NCI-H1436 treated with DMSO at 0.1 percent for 48 hours (cell line): Measurements from ENCODE around the gene SIRT7.
A peak's percentile ranks its signal among the peaks of the same experiment; 100 is the strongest.
"Not testable (repeated sequence)": the region's sequence is repeated elsewhere in the genome, so short reads cannot be mapped to it uniquely, and the experiment has no call there.

Experiments used
- DNase-seq: peaks from one replicate; lab custom pipeline; 2025; lab: John Stamatoyannopoulos, UW

Gene SIRT7

DNA sequence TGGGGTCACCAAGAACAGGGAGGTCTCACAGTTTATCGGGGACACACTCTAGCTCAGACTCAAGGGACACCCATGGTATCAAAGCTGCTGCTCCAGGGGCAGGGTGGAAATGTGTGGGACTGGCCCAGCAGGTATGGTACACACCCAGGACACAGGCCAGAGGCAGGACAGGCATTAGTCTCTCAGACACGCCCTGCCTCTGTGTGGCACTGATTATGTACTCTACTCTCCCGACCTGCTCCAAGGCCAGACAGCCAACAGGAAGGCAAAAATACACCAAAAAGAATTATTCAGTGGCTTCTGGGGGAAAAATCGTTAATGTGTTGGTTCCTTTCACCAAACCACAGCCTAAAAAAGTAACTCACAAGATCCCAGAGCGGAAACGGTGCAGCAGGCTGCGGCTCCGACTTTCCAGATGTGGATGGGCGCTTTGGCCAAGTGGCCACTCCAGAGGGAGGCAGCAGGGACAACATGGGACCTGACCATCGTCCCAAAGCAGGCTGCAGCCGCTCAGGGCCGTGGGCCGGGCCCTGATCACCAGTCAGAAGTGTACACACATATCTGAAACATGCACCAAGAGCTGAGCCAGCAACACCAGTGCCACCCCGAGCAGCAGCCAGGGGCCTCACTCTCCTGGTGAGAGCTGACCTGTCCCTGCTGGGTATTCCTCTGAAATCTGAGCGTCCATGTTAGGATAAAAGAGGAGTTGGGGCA is 1.0 kb upstream of the SIRT7 start:
- no peak for DNase-seq

DNA sequence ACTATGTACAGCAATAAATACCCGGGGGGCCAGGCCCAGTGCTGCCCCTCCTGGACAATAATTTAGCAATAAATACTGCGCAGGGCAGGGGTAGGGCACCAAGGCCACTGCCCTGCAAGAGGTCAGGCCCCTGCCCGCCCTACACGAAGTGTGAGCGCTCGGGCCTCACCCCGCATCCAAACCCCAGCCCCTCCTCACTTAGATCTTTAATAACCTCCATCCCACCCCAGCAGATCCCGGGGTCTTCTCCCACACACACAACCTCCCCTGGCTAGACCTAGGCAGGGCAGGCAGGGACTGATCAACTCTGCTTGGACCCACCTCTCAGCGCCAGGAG is 325 bp upstream of the SIRT7 start:
- not testable (repeated sequence) for DNase-seq

DNA sequence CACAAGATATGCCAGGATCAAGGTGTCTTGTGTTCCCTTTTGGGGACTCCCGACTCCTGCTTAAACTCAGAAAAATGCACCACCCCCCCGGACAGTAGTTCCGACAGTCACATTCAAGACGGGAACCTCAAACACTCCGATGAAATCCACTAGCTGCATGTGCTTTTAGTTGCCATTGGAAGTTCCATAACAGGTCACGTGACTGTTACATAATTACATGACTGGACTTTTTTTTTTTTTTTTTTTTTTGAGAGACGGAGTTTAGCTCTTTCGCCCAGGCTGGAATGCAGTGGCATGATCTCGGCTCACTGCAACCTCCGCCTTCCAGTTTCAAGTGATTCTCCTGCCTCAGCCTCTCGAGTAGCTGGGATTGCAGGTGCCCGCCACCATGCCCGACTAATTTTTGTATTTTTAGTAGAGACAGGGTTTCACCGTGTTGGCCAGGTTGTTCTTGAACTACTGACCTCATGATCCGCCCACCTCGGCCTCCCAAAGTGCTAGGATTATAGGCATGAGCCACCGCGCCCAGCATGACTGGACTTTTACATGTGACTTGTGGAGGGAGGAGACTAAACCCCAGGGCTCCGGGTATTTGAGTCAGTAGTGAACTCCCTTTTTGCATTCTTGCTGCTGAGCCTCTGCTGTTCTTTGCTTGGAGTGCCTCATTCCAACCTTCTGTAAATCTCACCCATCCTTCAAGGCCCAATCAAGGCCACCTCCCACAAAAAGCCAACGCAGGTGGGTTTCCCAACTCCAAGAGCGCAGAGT is 1.6 kb downstream of the SIRT7 start:
- no peak for DNase-seq

DNA sequence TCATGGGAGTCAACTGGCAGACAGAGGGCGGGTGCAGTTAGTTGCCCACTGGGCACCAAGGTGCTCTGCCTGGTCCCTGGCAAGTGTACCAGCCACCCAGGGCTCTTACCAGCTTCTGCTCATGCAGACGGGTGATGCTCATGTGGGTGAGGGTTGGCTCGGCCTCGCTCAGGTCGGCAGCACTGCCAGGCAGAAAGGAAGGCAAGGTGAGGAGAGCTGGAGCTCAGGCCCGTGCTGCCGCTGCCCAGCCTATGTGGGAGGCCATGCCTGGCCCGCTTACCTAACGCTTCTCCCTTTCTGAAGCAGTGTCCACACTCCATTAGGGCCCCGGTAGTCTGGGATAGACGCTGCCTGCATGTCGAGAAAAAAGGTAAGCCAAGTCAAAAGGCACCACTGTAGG is 2.6 kb downstream of the SIRT7 start:
- DNase-seq, result no peak

DNA sequence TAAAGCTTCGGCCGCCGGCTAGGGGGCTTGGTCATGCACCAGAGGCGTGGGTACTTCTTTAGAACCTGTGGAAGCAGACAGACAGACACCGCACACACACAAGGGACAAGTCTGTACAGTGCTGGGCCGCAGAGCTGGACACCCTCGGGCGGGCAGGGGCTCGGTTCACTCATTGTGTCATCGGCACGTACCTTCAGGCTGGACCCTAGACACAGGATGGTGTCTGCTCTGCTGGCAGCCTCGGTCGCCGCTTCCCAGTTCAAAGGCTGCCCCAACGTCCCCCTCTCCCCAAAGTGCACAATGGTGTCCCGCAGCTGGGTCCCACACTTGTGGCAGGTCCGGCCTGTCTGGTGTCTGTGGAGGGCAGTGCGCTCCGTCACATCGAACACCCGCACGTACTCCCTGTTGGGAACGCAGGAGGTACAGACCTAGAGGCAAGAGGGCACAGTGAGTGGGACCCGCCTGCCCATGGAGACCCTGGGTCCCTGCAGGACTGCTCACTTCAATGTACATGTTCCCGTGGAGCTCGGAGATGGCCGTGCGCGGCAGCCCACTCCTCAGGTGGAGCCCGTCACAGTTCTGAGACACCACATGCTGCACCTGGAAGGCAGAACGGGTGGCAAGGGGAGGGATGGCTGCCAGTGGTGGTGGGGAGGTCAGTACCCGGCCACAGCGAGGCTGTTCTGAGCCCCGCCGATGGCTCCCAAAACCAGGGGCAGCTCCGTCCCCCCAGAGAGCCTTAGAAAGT is 3.7 kb downstream of the SIRT7 start:
- no peak for DNase-seq

DNA sequence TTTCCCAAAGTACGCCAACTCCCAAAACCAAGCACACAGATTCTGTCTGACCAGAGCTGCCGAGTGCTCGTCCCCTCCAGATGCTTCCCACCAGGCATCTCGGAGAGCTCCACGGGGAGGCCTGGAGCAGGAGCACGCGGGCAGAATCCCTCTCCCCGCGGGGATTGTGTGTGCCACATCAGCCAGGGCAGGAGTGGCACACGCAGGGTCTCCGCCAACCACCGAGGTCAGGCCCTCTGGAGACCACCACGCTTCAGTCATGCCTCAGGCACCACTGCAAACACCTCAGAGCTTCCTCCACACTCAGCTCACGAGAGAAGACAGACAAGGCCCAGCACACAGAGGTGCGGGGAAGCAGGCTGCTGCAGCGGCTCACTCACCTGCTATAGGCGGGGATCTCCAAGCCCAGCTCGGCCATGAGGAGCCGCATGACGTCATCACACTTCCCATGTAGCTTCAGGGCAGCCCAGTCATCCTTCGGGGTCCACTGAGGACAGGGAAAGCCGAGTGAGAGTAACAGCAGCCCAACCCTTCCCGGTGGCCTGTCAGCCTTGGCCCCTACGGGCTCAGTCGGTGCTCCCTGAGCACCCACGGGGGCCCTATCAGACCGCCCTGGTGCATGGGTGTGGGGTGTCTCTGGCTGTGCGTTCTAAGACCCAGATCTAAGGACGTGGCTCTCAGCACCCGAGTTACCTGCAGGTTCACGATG is 4.4 kb downstream of the SIRT7 start:
- no peak for DNase-seq

DNA sequence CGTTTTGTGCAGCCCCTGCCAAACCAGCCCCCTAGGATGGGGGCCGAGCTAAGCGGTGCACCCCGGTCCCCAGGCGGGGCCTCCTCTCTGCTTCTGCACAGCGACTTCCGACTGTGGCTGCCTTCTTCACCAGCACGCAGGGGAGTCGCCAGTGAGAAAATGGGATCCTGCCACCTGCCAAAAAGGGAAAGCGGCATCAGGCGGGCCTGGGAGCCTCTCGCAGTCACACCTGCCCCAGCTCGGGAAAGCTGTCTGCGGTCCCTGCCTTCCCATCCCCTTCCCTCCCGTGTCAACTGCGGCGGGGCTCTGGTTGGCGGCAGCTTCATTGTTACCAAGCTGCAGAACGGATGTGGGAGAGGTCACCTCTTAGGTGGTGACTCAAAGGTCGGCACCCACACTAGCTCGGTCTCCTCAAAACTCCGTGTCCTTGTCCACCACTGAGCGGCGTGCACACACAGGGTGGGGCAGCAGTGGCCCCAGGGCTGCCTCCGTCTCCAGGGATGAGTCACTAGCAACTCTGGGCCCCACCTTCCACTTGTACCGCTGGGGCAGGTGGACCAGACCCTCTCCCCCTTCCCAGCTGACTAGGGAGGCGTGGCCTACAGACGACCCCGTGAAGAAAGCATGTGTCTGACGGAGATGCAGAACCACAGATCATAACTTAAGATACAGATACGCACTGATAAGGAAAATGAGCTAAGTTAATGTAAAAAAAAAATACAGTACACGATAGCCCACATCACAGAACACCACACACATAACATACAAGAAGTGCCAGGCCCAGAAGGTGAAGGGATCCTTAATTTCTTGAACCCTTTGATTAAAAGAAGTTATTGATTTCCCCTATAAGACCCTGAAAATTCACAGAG is 5.3 kb downstream of the SIRT7 start:
- no peak for DNase-seq

DNA sequence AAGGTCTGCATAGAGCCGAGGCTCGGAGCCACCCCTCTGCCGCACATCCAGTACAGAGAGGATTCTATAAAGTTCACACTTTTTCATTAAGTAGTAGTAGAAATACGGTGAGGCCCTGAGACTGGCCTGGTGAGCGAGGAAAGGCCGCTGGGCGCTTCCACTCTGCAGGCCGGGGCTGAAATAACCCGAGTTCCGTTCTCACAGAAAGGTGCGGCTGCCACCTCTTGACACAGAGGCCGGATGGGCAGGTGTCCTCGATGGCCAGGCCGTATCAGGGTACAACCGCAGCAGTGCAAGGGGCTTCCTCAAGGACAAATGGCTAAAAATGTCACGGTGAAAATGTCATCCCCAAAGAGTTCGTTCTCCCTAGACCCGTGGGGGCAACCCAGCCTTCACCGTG is 6.0 kb downstream of the SIRT7 start:
- no peak for DNase-seq

DNA sequence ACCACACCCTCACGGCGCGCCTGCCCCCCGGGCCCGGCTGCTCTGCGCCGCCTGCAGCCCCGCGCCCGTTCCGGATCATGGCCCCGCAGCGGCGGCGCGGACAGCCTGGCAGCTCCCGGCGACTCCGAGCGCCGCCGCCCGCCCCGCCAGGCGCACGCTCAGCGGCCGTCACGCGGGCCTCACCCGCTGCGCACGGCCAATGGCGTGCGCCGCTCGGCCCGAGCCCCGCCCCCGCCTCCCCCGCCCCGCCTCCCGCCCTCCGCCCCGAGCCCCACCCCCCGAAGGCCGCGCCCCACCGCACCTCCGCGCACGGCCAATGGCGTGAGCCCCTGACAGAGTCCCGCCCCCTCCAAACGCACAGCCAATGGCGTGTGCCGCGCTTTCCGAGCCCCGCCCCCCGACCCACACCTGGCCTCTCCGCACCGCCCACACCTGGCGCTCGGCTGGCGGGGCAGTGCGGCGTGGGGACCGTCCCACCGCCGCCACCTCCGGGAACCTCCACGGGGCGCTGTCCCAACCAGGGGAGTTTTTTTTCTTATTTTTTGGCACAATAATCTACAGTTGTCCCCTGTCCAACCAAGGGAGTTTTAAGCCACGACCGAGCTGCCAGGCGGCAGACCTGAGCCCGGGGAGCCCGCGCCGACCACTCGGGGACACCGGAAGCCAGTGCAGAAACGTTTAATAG is 6.6 kb downstream of the SIRT7 start, which contains the start of gene PCYT2:
PCYT2 (minus strand) TSS at position 123 of the 685 bp plus-strand sequence; CDS start at position 79, 44 bp downstream.
- DNase-seq, result peak; percentile 57

DNA sequence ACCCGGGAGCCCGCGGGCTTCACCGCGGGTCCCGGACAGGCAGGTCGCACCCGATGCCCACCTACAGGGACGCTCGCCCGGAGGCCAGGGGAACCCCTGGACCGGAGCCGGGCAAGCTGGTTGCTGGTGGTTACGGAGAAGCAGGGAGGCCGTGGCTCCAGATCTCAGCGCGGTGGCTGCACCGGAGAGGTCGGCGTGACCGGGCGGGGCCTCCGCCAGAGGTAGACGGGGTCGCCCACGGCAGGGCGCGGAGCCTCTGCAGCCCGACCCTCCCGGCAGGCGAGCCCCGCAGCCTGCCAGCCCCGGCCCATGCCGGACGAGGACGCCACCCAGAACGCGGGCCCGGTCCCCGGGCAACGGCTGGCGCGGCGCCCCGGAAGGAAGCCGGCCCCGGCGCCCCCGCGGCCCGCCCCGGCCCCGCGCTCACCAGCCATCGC is 7.1 kb downstream of the SIRT7 start:
- no peak for DNase-seq

DNA sequence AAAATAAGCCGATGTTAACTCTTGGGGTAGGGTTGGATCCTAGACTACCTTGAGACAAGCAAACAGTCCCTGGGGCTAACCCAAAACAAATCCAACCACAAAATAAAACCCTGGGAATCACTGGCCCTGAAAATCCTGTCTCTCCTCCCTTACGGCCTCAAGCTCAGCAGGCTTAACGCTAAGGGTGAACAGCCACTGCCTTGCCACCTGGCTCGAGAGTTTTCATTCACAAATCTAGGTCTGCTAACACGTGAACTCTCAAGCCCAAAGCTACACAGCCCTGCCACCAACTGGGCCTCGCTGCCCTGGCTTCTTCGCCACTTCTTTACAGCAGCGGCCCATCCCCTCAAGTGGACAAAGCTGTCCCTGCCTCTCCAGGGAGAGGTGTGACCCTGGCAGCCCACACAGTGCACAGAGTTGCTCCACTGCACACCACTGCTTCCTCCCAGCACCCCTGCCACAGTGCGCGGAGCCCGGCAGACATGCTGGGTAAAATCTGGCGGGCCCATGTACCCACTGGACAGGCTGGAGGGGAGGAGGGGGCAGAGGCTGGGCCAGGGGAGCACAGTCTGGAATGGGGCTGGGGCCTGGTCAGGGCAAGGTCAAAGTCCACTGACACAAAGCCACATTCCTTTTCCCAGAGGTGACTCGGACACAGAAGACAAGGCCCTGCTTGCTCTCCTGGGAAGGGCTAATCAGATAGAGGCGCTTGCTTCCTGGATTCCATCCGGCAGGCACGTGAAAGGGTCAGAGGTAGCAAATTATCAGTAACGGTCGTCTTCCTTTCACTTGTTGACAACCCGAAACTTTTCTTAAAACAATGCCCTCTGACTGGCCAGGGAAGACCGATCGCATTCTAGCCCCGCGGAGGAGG is 7.8 kb downstream of the SIRT7 start:
- no peak for DNase-seq

DNA sequence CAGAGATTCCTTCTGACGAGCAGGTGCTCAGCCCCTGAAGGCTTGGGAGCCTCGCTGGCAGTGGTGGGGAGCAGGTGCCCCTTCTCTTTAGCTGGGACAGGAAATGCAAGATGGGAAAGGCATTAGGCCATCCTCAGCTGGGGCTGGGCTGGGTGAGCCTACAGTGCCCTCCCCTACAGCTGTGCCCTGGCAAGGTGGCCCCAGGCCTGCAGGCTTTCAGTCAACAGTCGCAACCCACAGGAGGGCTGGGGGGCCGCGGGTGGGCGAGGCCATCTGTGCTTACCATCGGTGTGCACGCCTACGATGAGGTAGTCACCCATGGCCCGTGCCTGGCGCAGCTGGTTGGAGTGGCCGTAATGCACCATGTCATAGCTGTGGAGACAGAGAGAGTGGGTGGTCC is 8.7 kb downstream of the SIRT7 start:
- DNase-seq, result no peak

DNA sequence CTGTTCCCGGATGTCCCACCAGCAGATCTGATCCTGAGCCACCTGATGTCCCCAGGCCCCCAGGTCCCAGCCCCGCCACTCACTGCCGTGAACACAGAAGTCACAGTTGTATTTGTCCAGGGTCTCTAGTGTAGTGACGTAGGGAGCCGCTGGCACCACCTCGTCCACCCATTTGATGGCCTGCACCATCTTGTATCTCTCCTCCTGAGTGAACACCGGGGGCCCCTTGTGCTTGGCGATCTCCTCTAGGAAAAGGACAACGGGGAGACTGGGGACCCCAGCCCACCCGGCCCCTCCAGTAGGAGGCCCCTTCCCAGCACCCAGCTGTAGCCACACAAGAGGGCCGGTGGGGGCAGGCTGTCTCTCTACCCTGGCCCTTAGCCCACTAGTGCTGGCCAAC is 9.2 kb downstream of the SIRT7 start:
- DNase-seq, result no peak

DNA sequence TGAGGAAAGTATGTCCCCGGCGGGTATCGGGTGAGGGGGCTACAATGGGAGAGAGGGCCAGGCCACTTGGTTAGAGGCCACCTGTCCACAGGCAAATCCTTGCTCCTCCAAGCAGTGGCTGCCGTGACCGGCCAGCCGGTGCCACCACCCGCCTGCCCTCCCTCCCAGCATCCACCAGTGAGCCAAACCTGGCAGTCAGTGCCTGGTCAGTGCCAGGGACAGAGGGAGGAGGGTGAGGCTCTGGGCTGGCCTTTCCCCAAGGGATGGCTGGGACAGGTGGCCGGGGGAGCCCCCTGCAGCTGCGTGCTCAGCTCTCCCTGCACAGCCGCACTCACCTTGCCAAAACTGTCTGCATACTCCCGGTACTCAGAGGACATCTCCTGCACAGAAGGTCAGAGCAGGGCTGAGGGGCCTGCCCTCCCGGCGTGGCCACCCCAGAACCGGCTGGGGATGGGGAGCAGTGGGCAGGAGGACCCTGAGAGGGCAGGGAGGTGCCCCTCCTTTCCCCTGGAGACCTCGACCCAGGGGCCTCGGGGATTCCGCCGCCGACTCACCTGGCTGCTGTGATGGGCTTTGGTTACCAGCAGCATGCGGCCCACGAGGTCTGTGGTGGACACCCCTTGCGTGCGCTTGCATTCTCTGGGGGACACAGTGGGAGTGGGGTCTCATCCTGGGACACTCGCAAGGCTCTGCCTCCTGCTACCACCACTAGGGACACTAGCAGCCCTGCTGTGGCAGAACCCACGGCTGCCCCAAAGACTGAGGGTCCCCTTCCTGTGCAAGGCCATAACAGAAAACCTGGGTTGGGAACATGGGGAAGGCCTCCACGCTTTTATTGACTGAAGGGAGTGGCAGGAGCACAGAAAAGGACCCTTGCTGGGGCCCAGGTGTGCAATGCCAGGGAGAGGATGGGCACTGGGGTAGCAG is 10.5 kb downstream of the SIRT7 start:
- no peak for DNase-seq

DNA sequence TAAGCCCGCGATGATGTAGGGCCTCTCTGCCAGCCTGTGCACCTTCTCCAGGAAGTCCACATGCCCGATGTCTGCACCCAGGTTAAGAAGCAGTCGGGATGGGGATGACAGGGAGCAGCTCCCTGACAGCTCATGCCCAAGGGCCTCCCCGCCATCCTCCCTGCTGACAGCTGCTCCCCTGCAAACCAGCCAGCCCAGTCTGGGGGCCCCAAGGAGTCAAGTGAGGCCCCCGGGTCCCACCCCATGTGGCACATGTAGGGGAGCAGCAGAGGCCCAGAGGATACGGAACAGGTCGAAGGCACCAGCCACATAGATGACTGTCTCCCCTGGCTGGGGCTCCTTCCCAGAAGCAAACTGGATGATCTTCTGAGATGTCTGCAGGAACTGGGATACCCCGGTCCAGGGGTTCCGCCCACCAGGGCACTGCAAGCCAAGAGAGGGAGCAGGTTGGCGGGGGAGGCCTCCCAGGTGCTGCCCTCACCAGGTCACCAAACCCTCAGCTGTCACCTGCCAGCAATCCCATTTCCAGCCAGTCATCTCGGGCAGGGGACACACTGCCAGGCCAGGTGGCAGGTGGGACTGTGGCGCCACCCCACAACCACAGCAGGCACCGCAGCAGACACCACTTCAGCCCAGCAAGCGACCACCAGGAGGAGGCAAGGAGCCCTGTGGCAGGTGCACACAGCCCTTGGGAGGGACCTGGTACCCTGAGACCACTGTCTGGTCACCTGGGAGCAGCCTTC is 11.3 kb downstream of the SIRT7 start:
- DNase-seq, result no peak

DNA sequence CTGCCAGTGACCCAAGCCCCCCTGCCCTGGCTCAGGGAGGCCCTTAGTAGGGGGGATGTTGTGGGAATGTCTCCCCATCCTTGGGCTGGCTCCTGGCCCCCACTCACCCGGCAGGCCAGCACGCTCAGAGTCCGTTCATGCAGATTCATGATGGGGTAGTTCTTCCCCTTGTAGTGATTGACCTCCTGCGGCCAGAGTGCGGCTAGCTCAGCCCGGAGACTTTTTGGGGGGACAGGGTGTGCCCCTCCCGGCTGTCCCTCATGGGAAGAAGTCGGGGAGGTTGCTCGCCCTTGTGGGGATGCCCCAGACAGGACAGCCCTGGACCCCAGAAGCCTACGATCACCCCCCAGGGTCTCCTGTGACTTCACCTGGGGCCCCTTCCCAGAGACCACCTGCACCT is 12.0 kb downstream of the SIRT7 start:
- no peak for DNase-seq

DNA sequence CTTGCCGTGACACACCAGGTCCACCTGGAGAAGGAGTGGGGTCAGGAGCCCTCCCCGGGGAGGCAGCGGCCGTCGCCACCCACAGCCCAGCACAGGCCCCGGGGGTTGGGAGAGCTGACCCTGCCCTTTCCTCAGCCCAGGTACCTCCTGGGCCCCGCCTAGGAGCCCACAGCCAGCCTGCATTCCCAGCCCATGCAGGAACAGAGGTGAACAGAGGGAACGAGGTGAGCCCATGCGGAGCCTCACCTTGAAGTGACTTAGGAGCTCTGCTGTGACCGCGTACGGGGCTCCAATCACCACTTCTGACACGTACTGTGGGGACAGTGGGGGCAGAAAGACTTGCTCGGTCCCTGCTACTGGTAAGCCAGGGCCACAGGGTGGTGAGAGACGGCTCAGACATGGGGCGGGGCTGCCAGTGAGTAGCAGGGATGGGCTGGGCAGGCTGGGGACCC is 12.5 kb downstream of the SIRT7 start:
- no peak for DNase-seq
